ENCODE data around the gene RBPJL.

- TF ChIP-seq POLR2A (IDR thresholded peaks at IDR 0.05) (no peak), CTCF (IDR thresholded peaks at IDR 0.05) (no peak), POLR2AphosphoS5 (IDR thresholded peaks at IDR 0.05) (no peak)
These were observed 49.5 kb upstream of the RBPJL start for GRCh38 chr20:45257161-45257560.
